Left ventricle myocardium superior (tissue), 1 donor: Measurements from ENCODE around the gene QPCT. TPM values are rescaled to one million over a fixed set of nuclear protein-coding genes. Genes with fewer than 3 reads are reported as not detected.
"Not testable (repeated sequence)": the region's sequence is repeated elsewhere in the genome, so short reads cannot be mapped to it uniquely, and the experiment has no call there.

Experiments used
- ATAC-seq: fragments of 200-7000 bp; cut with Tn5 transposase; one replicate; pipeline ENCODE4 v1.9.1; 2020; ENCODE audit warnings: mild to moderate bottlenecking, moderate library complexity
- DNase-seq: peaks from one replicate; pipeline ENCODE4 v3.0.0-alpha.2; 2020
- intact Hi-C: fragments of 100-400 bp; cut with micrococcal nuclease; formaldehyde crosslinking; loops from one replicate; pipeline ENCODE4 v1.11.0; 2022
- long read RNA-seq: library from polyadenylated mRNA; unstranded; transcript quantifications from one replicate; pipeline ENCODE4 v2.0.0, GENCODE V29; 2021
- total RNA-seq: library from RNA; stranded (reverse); fragmentation: NEBNext Ultra II Directional; extraction: Animal tissue kit (Norgen Biotek cat#: 25700); gene quantifications from one replicate; pipeline ENCODE4 v1.2.1, GENCODE V29; 2021
- donor health status: DM: no; HTN: yes; CAD: no; lungs with severe emphysema.

QPCT gene
- 0.77 TPM for total RNA-seq
- long read RNA-seq, partial matches to known transcripts: 0 of 3 reads
- long read RNA-seq, other reads (novel, unspliced or antisense): 0 of 3 reads

- intact Hi-C loops: no loop called here
- ATAC-seq: peak; percentile 84
- DNase-seq: peak; percentile 62
These were observed at the start of gene QPCT for GRCh38 chr2:37344453-37345361. QPCT (plus strand) TSS chr2:37344630; CDS start chr2:37344732, 102 bp downstream.

GRCh38 chr2:37294858-37295257, 49.6 kb upstream of the QPCT start:
- intact Hi-C loops, ATAC-seq, DNase-seq: not testable (repeated sequence)

- intact Hi-C loops: no loop called here
- ATAC-seq: no peak
- DNase-seq: no peak
These were observed 48.9 kb upstream of the QPCT start for GRCh38 chr2:37295469-37296073.

GRCh38 chr2:37297632-37298031, 46.8 kb upstream of the QPCT start:
- intact Hi-C loops: no loop called here
- ATAC-seq (no peak), DNase-seq (no peak)

GRCh38 chr2:37300146-37300545, 44.3 kb upstream of the QPCT start:
- ATAC-seq (no peak), DNase-seq (no peak)
- intact Hi-C loops: no loop called here

- DNase-seq: no peak
- ATAC-seq: no peak
- intact Hi-C loops: no loop called here
These were observed 43.9 kb upstream of the QPCT start for GRCh38 chr2:37300578-37300977.

- no peak for DNase-seq
- intact Hi-C loops: no loop called here
- ATAC-seq: no peak
These were observed 43.0 kb upstream of the QPCT start for GRCh38 chr2:37301408-37301807.

- ATAC-seq: no peak
- intact Hi-C loops: no loop called here
- DNase-seq: no peak
These were observed 41.7 kb upstream of the QPCT start for GRCh38 chr2:37302701-37303252.

GRCh38 chr2:37306024-37306423, 38.4 kb upstream of the QPCT start:
- DNase-seq (no peak), ATAC-seq (peak; percentile 38)

GRCh38 chr2:37307500-37307899, 36.9 kb upstream of the QPCT start:
- ATAC-seq (peak; percentile 26), DNase-seq (no peak)
- intact Hi-C loops: no loop called here

More at GRCh38 chr2:37306024-37306423, 38.4 kb upstream of the QPCT start:
- intact Hi-C loops: no loop called here

- ATAC-seq (no peak), DNase-seq (no peak)
- intact Hi-C loops: no loop called here
These were observed 29.1 kb upstream of the QPCT start for GRCh38 chr2:37315364-37315763.

- ATAC-seq (no peak), DNase-seq (no peak)
- intact Hi-C loops: no loop called here
These were observed 28.2 kb upstream of the QPCT start for GRCh38 chr2:37316181-37316580.

GRCh38 chr2:37317746-37318145, 26.7 kb upstream of the QPCT start:
- no peak for ATAC-seq
- DNase-seq: no peak
- intact Hi-C loops: no loop called here

GRCh38 chr2:37318401-37318800, 26.0 kb upstream of the QPCT start:
- ATAC-seq (peak; percentile 21), DNase-seq (no peak)
- intact Hi-C loops: no loop called here

GRCh38 chr2:37319754-37320609, 24.4 kb upstream of the QPCT start:
- intact Hi-C loops: no loop called here
- DNase-seq: no peak
- no peak for ATAC-seq

- intact Hi-C loops: no loop called here
- ATAC-seq (no peak), DNase-seq (no peak)
These were observed 23.3 kb upstream of the QPCT start for GRCh38 chr2:37321029-37321682.

GRCh38 chr2:37322368-37322767, 22.1 kb upstream of the QPCT start:
- DNase-seq: no peak
- no peak for ATAC-seq
- intact Hi-C loops: no loop called here

- no peak for ATAC-seq
- intact Hi-C loops: no loop called here
These were observed 21.2 kb upstream of the QPCT start for GRCh38 chr2:37323176-37323780.

More at GRCh38 chr2:37323176-37323780, 21.2 kb upstream of the QPCT start:
- DNase-seq: no peak
